HL-60/S4 (cell line): ENCODE data around the gene ZSWIM1.
"Not testable (repeated sequence)": the region's sequence is repeated elsewhere in the genome, so short reads cannot be mapped to it uniquely, and the experiment has no call there.

Experiments
- in situ Hi-C: fragments of 300-500 bp; cut with MboI; formaldehyde crosslinking; loops from 2 replicates; pipeline ENCODE4 v1.14.3; 2022; ENCODE audit warnings: low sequenced_read_pairs

ZSWIM1 gene

GRCh38 chr20:45925821-45926506 is 44.9 kb downstream of the ZSWIM1 start:
- in situ Hi-C loops, result no loop called here

- in situ Hi-C loops, result no loop called here
These were observed 45.7 kb downstream of the ZSWIM1 start for GRCh38 chr20:45926731-45927070.

- in situ Hi-C loops, result no loop called here
These were observed 46.2 kb downstream of the ZSWIM1 start for GRCh38 chr20:45927071-45927878.

GRCh38 chr20:45931680-45932079 is 50.7 kb downstream of the ZSWIM1 start:
- in situ Hi-C loops, result not testable (repeated sequence)

GRCh38 chr20:45933266-45934045 is 52.4 kb downstream of the ZSWIM1 start:
- in situ Hi-C loops, result no loop called here

- in situ Hi-C loops, result no loop called here
These were observed 53.1 kb downstream of the ZSWIM1 start for GRCh38 chr20:45934046-45934585.
